ENCODE measurements around the gene LEO1. TPM values are rescaled to one million over a fixed set of nuclear protein-coding genes. Genes with fewer than 3 reads are reported as not detected.

Gene LEO1
- total and polyA plus RNA-seq, 2 of the 13 experiments (the other 11 are each of a cell fraction or from before 2014, with no cell fraction given) = 17.0 to 60.3 TPM

- TF ChIP-seq, protein P1, sequence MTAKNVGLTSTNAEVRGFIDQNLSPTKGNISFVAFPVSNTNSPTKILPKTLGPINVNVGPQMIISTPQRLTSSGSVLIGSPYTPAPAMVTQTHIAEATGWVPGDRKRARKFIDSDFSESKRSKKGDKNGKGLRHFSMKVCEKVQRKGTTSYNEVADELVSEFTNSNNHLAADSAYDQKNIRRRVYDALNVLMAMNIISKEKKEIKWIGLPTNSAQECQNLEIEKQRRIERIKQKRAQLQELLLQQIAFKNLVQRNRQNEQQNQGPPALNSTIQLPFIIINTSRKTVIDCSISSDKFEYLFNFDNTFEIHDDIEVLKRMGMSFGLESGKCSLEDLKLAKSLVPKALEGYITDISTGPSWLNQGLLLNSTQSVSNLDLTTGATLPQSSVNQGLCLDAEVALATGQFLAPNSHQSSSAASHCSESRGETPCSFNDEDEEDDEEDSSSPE (CRISPR knock-in tag; IDR thresholded peaks at IDR 0.05) = no peak
- TF ChIP-seq PATZ1 (CRISPR knock-in tag; IDR thresholded peaks at IDR 0.05) (0 out of 2 replicates have a peak, but pooled peaks have one; percentile 29), ELF3 (CRISPR knock-in tag; IDR thresholded peaks at IDR 0.05) (peak; percentile 24; the same call in 1 of the 2 replicates), CENPBD1 (CRISPR knock-in tag; IDR thresholded peaks at IDR 0.05; ENCODE audit: borderline replicate concordance, low read depth) (no peak), CREB3 (CRISPR knock-in tag; IDR thresholded peaks at IDR 0.05) (no peak), ZNF558 (CRISPR knock-in tag; IDR thresholded peaks at IDR 0.05; ENCODE audit: borderline replicate concordance) (no peak), MIER3 (CRISPR knock-in tag; IDR thresholded peaks at IDR 0.05; ENCODE audit: borderline replicate concordance) (no peak)
- TF ChIP-seq, protein P2, sequence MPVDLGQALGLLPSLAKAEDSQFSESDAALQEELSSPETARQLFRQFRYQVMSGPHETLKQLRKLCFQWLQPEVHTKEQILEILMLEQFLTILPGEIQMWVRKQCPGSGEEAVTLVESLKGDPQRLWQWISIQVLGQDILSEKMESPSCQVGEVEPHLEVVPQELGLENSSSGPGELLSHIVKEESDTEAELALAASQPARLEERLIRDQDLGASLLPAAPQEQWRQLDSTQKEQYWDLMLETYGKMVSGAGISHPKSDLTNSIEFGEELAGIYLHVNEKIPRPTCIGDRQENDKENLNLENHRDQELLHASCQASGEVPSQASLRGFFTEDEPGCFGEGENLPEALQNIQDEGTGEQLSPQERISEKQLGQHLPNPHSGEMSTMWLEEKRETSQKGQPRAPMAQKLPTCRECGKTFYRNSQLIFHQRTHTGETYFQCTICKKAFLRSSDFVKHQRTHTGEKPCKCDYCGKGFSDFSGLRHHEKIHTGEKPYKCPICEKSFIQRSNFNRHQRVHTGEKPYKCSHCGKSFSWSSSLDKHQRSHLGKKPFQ (CRISPR knock-in tag; IDR thresholded peaks at IDR 0.05; ENCODE audit: insufficient replicate concordance) = peak; percentile 60
- TF ChIP-seq, protein P3, sequence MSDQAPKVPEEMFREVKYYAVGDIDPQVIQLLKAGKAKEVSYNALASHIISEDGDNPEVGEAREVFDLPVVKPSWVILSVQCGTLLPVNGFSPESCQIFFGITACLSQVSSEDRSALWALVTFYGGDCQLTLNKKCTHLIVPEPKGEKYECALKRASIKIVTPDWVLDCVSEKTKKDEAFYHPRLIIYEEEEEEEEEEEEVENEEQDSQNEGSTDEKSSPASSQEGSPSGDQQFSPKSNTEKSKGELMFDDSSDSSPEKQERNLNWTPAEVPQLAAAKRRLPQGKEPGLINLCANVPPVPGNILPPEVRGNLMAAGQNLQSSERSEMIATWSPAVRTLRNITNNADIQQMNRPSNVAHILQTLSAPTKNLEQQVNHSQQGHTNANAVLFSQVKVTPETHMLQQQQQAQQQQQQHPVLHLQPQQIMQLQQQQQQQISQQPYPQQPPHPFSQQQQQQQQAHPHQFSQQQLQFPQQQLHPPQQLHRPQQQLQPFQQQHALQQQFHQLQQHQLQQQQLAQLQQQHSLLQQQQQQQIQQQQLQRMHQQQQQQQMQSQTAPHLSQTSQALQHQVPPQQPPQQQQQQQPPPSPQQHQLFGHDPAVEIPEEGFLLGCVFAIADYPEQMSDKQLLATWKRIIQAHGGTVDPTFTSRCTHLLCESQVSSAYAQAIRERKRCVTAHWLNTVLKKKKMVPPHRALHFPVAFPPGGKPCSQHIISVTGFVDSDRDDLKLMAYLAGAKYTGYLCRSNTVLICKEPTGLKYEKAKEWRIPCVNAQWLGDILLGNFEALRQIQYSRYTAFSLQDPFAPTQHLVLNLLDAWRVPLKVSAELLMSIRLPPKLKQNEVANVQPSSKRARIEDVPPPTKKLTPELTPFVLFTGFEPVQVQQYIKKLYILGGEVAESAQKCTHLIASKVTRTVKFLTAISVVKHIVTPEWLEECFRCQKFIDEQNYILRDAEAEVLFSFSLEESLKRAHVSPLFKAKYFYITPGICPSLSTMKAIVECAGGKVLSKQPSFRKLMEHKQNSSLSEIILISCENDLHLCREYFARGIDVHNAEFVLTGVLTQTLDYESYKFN (CRISPR knock-in tag; conservative IDR thresholded peaks at IDR 0.05) = peak; percentile 53
- TF ChIP-seq, protein P4, sequence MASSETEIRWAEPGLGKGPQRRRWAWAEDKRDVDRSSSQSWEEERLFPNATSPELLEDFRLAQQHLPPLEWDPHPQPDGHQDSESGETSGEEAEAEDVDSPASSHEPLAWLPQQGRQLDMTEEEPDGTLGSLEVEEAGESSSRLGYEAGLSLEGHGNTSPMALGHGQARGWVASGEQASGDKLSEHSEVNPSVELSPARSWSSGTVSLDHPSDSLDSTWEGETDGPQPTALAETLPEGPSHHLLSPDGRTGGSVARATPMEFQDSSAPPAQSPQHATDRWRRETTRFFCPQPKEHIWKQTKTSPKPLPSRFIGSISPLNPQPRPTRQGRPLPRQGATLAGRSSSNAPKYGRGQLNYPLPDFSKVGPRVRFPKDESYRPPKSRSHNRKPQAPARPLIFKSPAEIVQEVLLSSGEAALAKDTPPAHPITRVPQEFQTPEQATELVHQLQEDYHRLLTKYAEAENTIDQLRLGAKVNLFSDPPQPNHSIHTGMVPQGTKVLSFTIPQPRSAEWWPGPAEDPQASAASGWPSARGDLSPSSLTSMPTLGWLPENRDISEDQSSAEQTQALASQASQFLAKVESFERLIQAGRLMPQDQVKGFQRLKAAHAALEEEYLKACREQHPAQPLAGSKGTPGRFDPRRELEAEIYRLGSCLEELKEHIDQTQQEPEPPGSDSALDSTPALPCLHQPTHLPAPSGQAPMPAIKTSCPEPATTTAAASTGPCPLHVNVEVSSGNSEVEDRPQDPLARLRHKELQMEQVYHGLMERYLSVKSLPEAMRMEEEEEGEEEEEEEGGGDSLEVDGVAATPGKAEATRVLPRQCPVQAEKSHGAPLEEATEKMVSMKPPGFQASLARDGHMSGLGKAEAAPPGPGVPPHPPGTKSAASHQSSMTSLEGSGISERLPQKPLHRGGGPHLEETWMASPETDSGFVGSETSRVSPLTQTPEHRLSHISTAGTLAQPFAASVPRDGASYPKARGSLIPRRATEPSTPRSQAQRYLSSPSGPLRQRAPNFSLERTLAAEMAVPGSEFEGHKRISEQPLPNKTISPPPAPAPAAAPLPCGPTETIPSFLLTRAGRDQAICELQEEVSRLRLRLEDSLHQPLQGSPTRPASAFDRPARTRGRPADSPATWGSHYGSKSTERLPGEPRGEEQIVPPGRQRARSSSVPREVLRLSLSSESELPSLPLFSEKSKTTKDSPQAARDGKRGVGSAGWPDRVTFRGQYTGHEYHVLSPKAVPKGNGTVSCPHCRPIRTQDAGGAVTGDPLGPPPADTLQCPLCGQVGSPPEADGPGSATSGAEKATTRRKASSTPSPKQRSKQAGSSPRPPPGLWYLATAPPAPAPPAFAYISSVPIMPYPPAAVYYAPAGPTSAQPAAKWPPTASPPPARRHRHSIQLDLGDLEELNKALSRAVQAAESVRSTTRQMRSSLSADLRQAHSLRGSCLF (CRISPR knock-in tag; IDR thresholded peaks at IDR 0.05; ENCODE audit: borderline replicate concordance) = no peak
These were observed 35.2 kb upstream of the LEO1 start (continued) for GRCh38 chr15:52006702-52007340.

All from HepG2 (cell line).